K562 (cell line): ENCODE measurements around the gene TMEM255A. TPM values are rescaled to one million over a fixed set of nuclear protein-coding genes. Genes with fewer than 3 reads are reported as not detected.

ENCODE experiments used
- ARID1B ChIP-seq: fragments of 450-650 bp; IDR thresholded peaks from 2 replicates; pipeline ENCODE4 v1.6.1; 2016; ENCODE audit warnings: antibody characterized with exemption, mild to moderate bottlenecking, inconsistent platforms
- ATF1 ChIP-seq, 2 experiments: fragments of 450-650 bp in 1 of 2; IDR thresholded peaks; 2 replicates each; pipeline ENCODE4 v1.6.1; 2016; ENCODE audit warnings: missing compliant biosample characterization in 1 of 2, missing genetic modification characterization in 1 of 2
- CC2D1A ChIP-seq: fragments of 450-650 bp; IDR thresholded peaks from 2 replicates; pipeline ENCODE4 v1.6.1; 2017; ENCODE audit warnings: mild to moderate bottlenecking
- CHD4 ChIP-seq: fragments of 200-600 bp; sonication (generic); IDR thresholded peaks from 3 replicates; pipeline ENCODE4 v1.6.1; 2012; ENCODE audit warnings: low read depth, mild to moderate bottlenecking, mixed read lengths, low read length, inconsistent platforms; ENCODE audit not compliant: insufficient read depth, insufficient replicate concordance, poor library complexity, severe bottlenecking
- CXXC5 ChIP-seq: fragments of 250-450 bp; sonication (Bioruptor Pico); IDR thresholded peaks from 2 replicates; pipeline ENCODE4 v1.8.0; 2022; ENCODE audit warnings: inconsistent platforms, mild to moderate bottlenecking, moderate library complexity
- E2F6 ChIP-seq, 2 experiments: IDR thresholded peaks; 2 replicates each; pipeline ENCODE4 v1.6.1; 2011; ENCODE audit warnings: borderline replicate concordance in 1 of 2, control low read depth in 1 of 2, low read depth in 1 of 2, low read length in 1 of 2, mild to moderate bottlenecking in 1 of 2, mixed read lengths in 1 of 2, moderate library complexity in 1 of 2; ENCODE audit not compliant: insufficient read depth in 1 of 2, insufficient read length in 1 of 2, poor library complexity in 1 of 2, severe bottlenecking in 1 of 2; ENCODE audit errors: extremely low read depth in 1 of 2
- MAZ ChIP-seq, 2 experiments: fragments of 450-650 bp in 1 of 2; sonication (generic) in 1 of 2; formaldehyde crosslinking; IDR thresholded peaks in 1 of 2; conservative IDR thresholded peaks in 1 of 2; 2 replicates each; pipeline versions ENCODE4 v1.4.0 to v1.5.0; 2020; ENCODE audit warnings: mild to moderate bottlenecking in 1 of 2, missing genetic modification reagents in 1 of 2
- NCOR1 ChIP-seq: fragments of 450-650 bp; IDR thresholded peaks from 2 replicates; pipeline ENCODE4 v1.6.1; 2016; ENCODE audit warnings: mild to moderate bottlenecking, moderate library complexity
- NEUROD1 ChIP-seq: fragments of 150-350 bp; IDR thresholded peaks from 2 replicates; pipeline ENCODE4 v1.6.1; 2014; ENCODE audit warnings: borderline replicate concordance, low read length, low read depth; ENCODE audit not compliant: partially characterized antibody
- RCOR1 ChIP-seq, 2 experiments: IDR thresholded peaks; 2 replicates each; pipeline ENCODE4 v1.6.1; 2012; ENCODE audit warnings: low read depth in 2 of 2, low read length in 2 of 2, borderline replicate concordance in 1 of 2, improper control_type of control experiment in 1 of 2
- SLC30A9 ChIP-seq: fragments of 250-450 bp; sonication (Bioruptor Pico); IDR thresholded peaks from 2 replicates; pipeline ENCODE4 v1.8.0; 2022; ENCODE audit warnings: mild to moderate bottlenecking, moderate library complexity
- SMAD3 ChIP-seq: fragments of 450-650 bp; formaldehyde crosslinking; conservative IDR thresholded peaks from 2 replicates; pipeline ENCODE4 v1.4.0; 2020; ENCODE audit warnings: mild to moderate bottlenecking
- SMARCA4 ChIP-seq: fragments of 450-650 bp; IDR thresholded peaks from 2 replicates; pipeline ENCODE4 v1.6.1; 2016
- SP1 ChIP-seq: sonication (generic); formaldehyde crosslinking; IDR thresholded peaks from 2 replicates; pipeline ENCODE4 v1.8.1; 2022; ENCODE audit warnings: mild to moderate bottlenecking, missing genetic modification reagents
- ZBTB11 ChIP-seq, 3 experiments: fragments of 200-800 bp in 1 of 3; fragments of 250-450 bp in 1 of 3; fragments of 450-650 bp in 1 of 3; sonication (Bioruptor Pico) in 1 of 3; sonication (Bioruptor generic) in 1 of 3; formaldehyde crosslinking in 1 of 3; IDR thresholded peaks; 2 replicates each; pipeline versions ENCODE4 v1.6.1 to v1.8.0; 2016 to 2022; ENCODE audit warnings: mild to moderate bottlenecking in 2 of 3, missing genetic modification characterization in 2 of 3, missing compliant biosample characterization in 1 of 3, moderate library complexity in 1 of 3
- ZBTB12 ChIP-seq: fragments of 250-450 bp; sonication (Bioruptor Pico); IDR thresholded peaks from 2 replicates; pipeline ENCODE4 v1.4.0; 2020
- ZNF175 ChIP-seq: fragments of 200-800 bp; sonication (Bioruptor generic); IDR thresholded peaks from 2 replicates; pipeline ENCODE4 v1.6.1; 2016; ENCODE audit warnings: low read depth, mild to moderate bottlenecking, missing genetic modification characterization, missing compliant biosample characterization
- ZNF395 ChIP-seq: fragments of 200-800 bp; sonication (Bioruptor generic); IDR thresholded peaks from 2 replicates; pipeline ENCODE4 v1.6.1; 2017; ENCODE audit warnings: missing genetic modification characterization, missing compliant biosample characterization
- polyA plus RNA-seq, 8 experiments: library from polyadenylated mRNA; depleted of rRNA in 4 of 8; stranded (reverse) in 5 of 8; unstranded in 3 of 8; fragments of >200 nt; fragmentation: Nextera tagmentation in 2 of 8; fragmentation: Illumina TruSeq in 1 of 8; extraction: Ambion mirVana in 2 of 8; extraction: Trizol in 1 of 8; gene quantifications; 2 replicates each; pipeline versions ENCODE4 v1.2.1 to v1.2.3, GENCODE V29; 2011 to 2014; ENCODE audit warnings: inconsistent platforms in 1 of 8, missing spikeins in 1 of 8
- total RNA-seq, 7 experiments: library from RNA; depleted of rRNA in 6 of 7; stranded (reverse); fragments of >200 nt in 6 of 7; fragmentation: Illumina TruSeq in 2 of 7; extraction: Trizol in 2 of 7; gene quantifications; 2 replicates each; pipeline versions ENCODE4 v1.2.1 to v1.2.3, GENCODE V29; 2011 to 2021; ENCODE audit warnings: low replicate concordance in 1 of 7

Gene TMEM255A
- total and polyA plus RNA-seq, 9 of the 15 experiments (the other 6 are each of a cell fraction or from before 2014, with no cell fraction given): 0.01 TPM; not detected in 8

GRCh38 chrX:120334603-120335002, 23.3 kb upstream of the TMEM255A start (continued):
- no peak for TF ChIP-seq ZBTB12 (CRISPR knock-in tag)
- peak in 1 of 3 experiments; percentile 73; a peak in 2 of 6 replicates for TF ChIP-seq ZBTB11 (CRISPR knock-in tag; IDR thresholded peaks at IDR 0.05)
- 0 out of 2 replicates have a peak, but pooled peaks have one; percentile 35 for TF ChIP-seq SP1 (CRISPR knock-in tag)
- peak; percentile 73 to 95; a peak in 3 of 4 replicates for TF ChIP-seq RCOR1 (IDR thresholded peaks at IDR 0.05; ENCODE audit: borderline replicate concordance in 1 of 2, low read depth in 2 of 2, low read length in 2 of 2)
- TF ChIP-seq SMAD3 (CRISPR knock-in tag): peak; percentile 73; the same call in 1 of the 2 replicates
- TF ChIP-seq E2F6 (IDR thresholded peaks at IDR 0.05; ENCODE audit: borderline replicate concordance in 1 of 2, extremely low read depth in 1 of 2, insufficient read depth in 1 of 2, insufficient read length in 1 of 2, low read depth in 1 of 2, low read length in 1 of 2, poor library complexity in 1 of 2, severe bottlenecking in 1 of 2): no peak
- no peak for TF ChIP-seq ATF1 (CRISPR knock-in tag; IDR thresholded peaks at IDR 0.05)
- TF ChIP-seq ATF1 (tag; IDR thresholded peaks at IDR 0.05): peak; percentile 71
- TF ChIP-seq CXXC5 (CRISPR knock-in tag): peak; percentile 53; the same call in 1 of the 2 replicates
- TF ChIP-seq SMARCA4: peak; percentile 93
- peak; percentile 93 for TF ChIP-seq NCOR1
- peak; percentile 66 for TF ChIP-seq NEUROD1
- peak; percentile 78; the same call in 1 of the 2 replicates for TF ChIP-seq ZNF395 (CRISPR knock-in tag)
- no peak for TF ChIP-seq CHD4
- TF ChIP-seq MAZ (CRISPR knock-in tag; conservative IDR thresholded peaks at IDR 0.05 in 1 of 2, IDR thresholded peaks at IDR 0.05 in 1 of 2): peak in 1 of 2 experiments; percentile 35; a peak in 1 of 4 replicates
- TF ChIP-seq CC2D1A: peak; percentile 96
- peak; percentile 97 for TF ChIP-seq ARID1B
- no peak for TF ChIP-seq SLC30A9
- 0 out of 2 replicates have a peak, but pooled peaks have one; percentile 39 for TF ChIP-seq ZNF175 (CRISPR knock-in tag)
